Left lung (tissue), 10 donors: ENCODE data around the gene ZFX. TPM values are rescaled to one million over a fixed set of nuclear protein-coding genes. Genes with fewer than 3 reads are reported as not detected.

Source experiments
- ATAC-seq: fragments of 200-7000 bp; cut with Tn5 transposase; one replicate; pipeline ENCODE4 v1.9.1; 2020; ENCODE audit warnings: moderate library complexity
- DNase-seq, 4 donors: peaks; one replicate each; pipeline ENCODE4 v3.0.0-alpha.2; 2013 to 2020
- H3K27ac ChIP-seq, 2 donors: fragments of 200-600 bp; sonication (generic) in 1 of 2; one replicate each; pipeline versions ENCODE4 v1.5.0 to v1.8.0; 2020 to 2021
- H3K27me3 ChIP-seq, 2 donors: fragments of 200-600 bp; sonication (generic) in 1 of 2; one replicate each; pipeline versions ENCODE4 v1.5.0 to v1.8.0; 2020 to 2021
- H3K36me3 ChIP-seq, 2 donors: fragments of 200-600 bp; sonication (generic) in 1 of 2; one replicate each; pipeline versions ENCODE4 v1.5.0 to v1.8.0; 2020 to 2021
- H3K4me1 ChIP-seq, 2 donors: fragments of 200-600 bp; one replicate each; pipeline ENCODE4 v1.8.0; 2021
- H3K4me3 ChIP-seq, 2 donors: fragments of 200-600 bp; sonication (generic) in 1 of 2; one replicate each; pipeline versions ENCODE4 v1.5.0 to v1.8.0; 2020 to 2021; ENCODE audit warnings: mild to moderate bottlenecking in 1 of 2
- H3K9me3 ChIP-seq, 2 donors: fragments of 200-600 bp; sonication (generic) in 1 of 2; one replicate each; pipeline versions ENCODE4 v1.5.0 to v1.8.0; 2020 to 2021
- CTCF ChIP-seq, 2 donors: fragments of 200-600 bp; sonication (generic) in 1 of 2; IDR thresholded peaks; one replicate each; pipeline versions ENCODE4 v1.5.0 to v1.8.0; 2021; ENCODE audit warnings: antibody characterized with exemption in 2 of 2
- intact Hi-C, 2 donors: fragments of 100-400 bp; cut with DNase I; formaldehyde crosslinking; loops; one replicate each; pipeline versions ENCODE4 v1.11.2 to v1.14.2; 2022
- polyA plus RNA-seq, 6 donors: library from polyadenylated mRNA; unstranded; fragments of 120-200 nt; gene quantifications; one replicate each; pipeline ENCODE4 v1.2.1, GENCODE V29; 2013; ENCODE audit not compliant: insufficient read length in 6 of 6
- total RNA-seq, 2 donors: library from RNA; stranded (reverse); fragmentation: NEBNext Ultra II Directional; extraction: Animal tissue kit (Norgen Biotek cat#: 25700); gene quantifications; one replicate each; pipeline ENCODE4 v1.2.1, GENCODE V29; 2021
- donor health status: DM: no; HTN: yes; CAD: no.
- donor health status: DM: no; HTN: no; CAD: no.

Gene ZFX
- total and polyA plus RNA-seq, 8 donors: 29.4 to 50.7 (median 42.5) TPM

GRCh38 chrX:24186483-24186882 lies 37.0 kb downstream of the ZFX start:
- H3K36me3 ChIP-seq: peaks cover 0 to 3% of the 10 kb centered on the region in 2 donors
- TF ChIP-seq CTCF (IDR thresholded peaks at IDR 0.05): no peak
- H3K27me3 ChIP-seq: no peaks in the 10 kb centered on the region
- ATAC-seq: no peak
- no peaks in the 10 kb centered on the region for H3K9me3 ChIP-seq
- H3K4me3 ChIP-seq: no peak overlapping the region
- H3K27ac ChIP-seq: no peak overlapping the region
- DNase-seq: no peak
- H3K4me1 ChIP-seq: peaks cover 0 to 12% of the 10 kb centered on the region in 2 donors
- intact Hi-C loops: no loop called here

GRCh38 chrX:24186986-24187385 lies 37.5 kb downstream of the ZFX start:
- intact Hi-C loops: no loop called here
- Histone ChIP-seq H3K27ac (no peak overlapping the region), H3K9me3 (no peaks in the 10 kb centered on the region), H3K27me3 (no peaks in the 10 kb centered on the region), H3K36me3 (peaks cover 0 to 3% of the 10 kb centered on the region in 2 donors), H3K4me3 (no peak overlapping the region), H3K4me1 (peaks cover 0 to 12% of the 10 kb centered on the region in 2 donors)
- ATAC-seq (no peak), DNase-seq (no peak)
- TF ChIP-seq CTCF (IDR thresholded peaks at IDR 0.05): no peak

GRCh38 chrX:24189490-24189889 lies 40.0 kb downstream of the ZFX start:
- Histone ChIP-seq H3K9me3 (no peaks in the 10 kb centered on the region), H3K4me1 (peaks cover 0 to 5% of the 10 kb centered on the region in 2 donors), H3K36me3 (peaks cover 0 to 3% of the 10 kb centered on the region in 2 donors), H3K4me3 (no peak overlapping the region), H3K27me3 (no peaks in the 10 kb centered on the region), H3K27ac (no peak overlapping the region)
- intact Hi-C loops: no loop called here
- ATAC-seq: no peak
- TF ChIP-seq CTCF (IDR thresholded peaks at IDR 0.05): no peak
- no peak for DNase-seq

GRCh38 chrX:24190500-24191156 lies 41.1 kb downstream of the ZFX start:
- Histone ChIP-seq H3K4me3 (no peak overlapping the region), H3K4me1 (no peaks in the 10 kb centered on the region), H3K27me3 (no peaks in the 10 kb centered on the region), H3K36me3 (no peaks in the 10 kb centered on the region), H3K27ac (no peak overlapping the region), H3K9me3 (no peaks in the 10 kb centered on the region)
- no peak for DNase-seq
- no peak for ATAC-seq
- no peak for TF ChIP-seq CTCF (IDR thresholded peaks at IDR 0.05)
- intact Hi-C loops: no loop called here

GRCh38 chrX:24196509-24196908 lies 47.0 kb downstream of the ZFX start:
- Histone ChIP-seq H3K27ac (no peak overlapping the region), H3K36me3 (no peaks in the 10 kb centered on the region), H3K27me3 (no peaks in the 10 kb centered on the region), H3K4me1 (no peaks in the 10 kb centered on the region), H3K9me3 (no peaks in the 10 kb centered on the region), H3K4me3 (no peak overlapping the region)
- ATAC-seq (no peak), DNase-seq (no peak)
- intact Hi-C loops: no loop called here
- no peak for TF ChIP-seq CTCF (IDR thresholded peaks at IDR 0.05)
